22Rv1 (cell line): ENCODE results near the gene MPRIP.

Experiments
- CTCF ChIP-seq: fragments of 450-650 bp; IDR thresholded peaks from 2 replicates; pipeline ENCODE4 v1.5.1; 2017; ENCODE audit warnings: mild to moderate bottlenecking
- ZFX ChIP-seq: fragments of 450-650 bp; IDR thresholded peaks from 2 replicates; pipeline ENCODE4 v1.6.1; 2017; ENCODE audit warnings: antibody characterized with exemption, borderline replicate concordance

GRCh38 chr17:17225901-17226300 lies 183.6 kb downstream of the MPRIP start:
- TF ChIP-seq CTCF (no peak), ZFX (no peak)
